ENCODE measurements around the gene PRKCZ.
"Not testable (repeated sequence)": the region's sequence is repeated elsewhere in the genome, so short reads cannot be mapped to it uniquely, and the experiment has no call there.

The PRKCZ gene

DNA sequence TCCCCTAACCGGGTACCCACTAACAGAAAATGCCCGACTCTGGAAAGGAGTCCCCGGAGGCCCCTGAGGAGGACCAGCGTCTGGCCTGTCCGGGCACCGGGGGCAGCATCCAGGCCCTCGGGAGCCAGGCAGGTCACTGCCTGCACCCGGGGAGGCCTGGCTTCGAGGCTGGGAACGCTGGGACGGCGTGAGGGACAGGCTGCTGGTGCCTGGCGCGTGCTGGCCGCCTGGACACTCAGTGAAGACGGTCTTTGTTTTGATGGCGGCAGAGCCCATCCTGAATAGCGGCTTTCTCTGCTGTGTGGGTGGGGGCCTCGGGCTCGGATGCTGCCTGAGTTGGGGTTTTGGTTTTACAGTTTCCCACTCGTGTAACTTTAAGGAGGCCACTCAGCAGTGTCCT, 37.6 kb downstream of the PRKCZ start:
- Histone ChIP-seq H3K4me1 (ENCODE audit: control insufficient read depth, insufficient read depth, low read length) (no peaks in the 10 kb centered on the region), H3K27me3 (ENCODE audit: control insufficient read depth, insufficient read depth, low read length) (no peaks in the 10 kb centered on the region), H3K9me3 (ENCODE audit: control insufficient read depth, low read length) (no peaks in the 10 kb centered on the region), H3K9ac (ENCODE audit: low read length) (no peak overlapping the region), H3K4me3 (ENCODE audit: low read length) (no peak overlapping the region), H3K36me3 (ENCODE audit: control insufficient read depth, insufficient read depth, low read length) (no peaks in the 10 kb centered on the region)

DNA sequence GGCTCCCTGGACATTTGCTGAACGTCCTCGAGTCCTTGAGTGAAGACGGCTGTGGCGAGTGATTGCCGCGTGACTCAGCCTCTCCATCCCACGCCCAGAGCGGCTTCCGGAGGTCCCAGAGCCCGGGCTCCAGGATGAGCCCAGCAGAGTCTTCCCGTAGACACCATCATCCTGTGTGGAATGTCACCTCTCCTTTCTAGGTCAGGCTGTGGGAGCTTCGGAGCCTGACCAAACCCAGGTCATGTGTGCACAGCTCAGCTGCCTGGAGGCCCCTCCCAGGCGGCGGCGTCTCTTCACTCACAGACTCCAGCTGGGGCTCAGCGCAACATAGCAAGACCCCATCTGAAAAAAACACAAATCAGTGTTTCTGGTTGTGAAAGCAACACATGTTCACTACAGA, 38.2 kb downstream of the PRKCZ start:
- no peaks in the 10 kb centered on the region for H3K9me3 ChIP-seq (ENCODE audit: control insufficient read depth, low read length)
- no peaks in the 10 kb centered on the region for H3K36me3 ChIP-seq (ENCODE audit: control insufficient read depth, insufficient read depth, low read length)
- no peak overlapping the region for H3K4me3 ChIP-seq (ENCODE audit: low read length)
- H3K4me1 ChIP-seq (ENCODE audit: control insufficient read depth, insufficient read depth, low read length): no peaks in the 10 kb centered on the region
- no peak overlapping the region for H3K9ac ChIP-seq (ENCODE audit: low read length)
- H3K27me3 ChIP-seq (ENCODE audit: control insufficient read depth, insufficient read depth, low read length): no peaks in the 10 kb centered on the region

DNA sequence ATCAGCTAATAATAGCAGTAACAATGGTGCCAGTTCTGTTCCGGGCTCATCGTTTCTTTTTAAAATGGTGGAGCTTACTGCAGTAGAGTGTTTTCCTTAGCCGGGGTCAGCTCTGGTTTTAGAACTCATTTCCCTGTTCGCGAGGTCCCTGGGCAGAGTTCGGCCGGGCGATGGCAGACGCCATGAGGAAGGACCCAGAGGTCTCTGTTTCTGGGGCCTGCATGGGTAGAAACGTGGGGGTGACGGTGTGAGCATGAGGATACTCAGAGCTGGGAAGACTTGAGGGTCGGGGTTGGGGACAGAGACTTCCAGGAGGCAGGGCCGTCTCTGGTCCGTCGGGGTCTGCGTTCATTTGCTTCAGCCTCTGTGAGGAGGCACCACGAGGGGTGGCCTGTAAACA, 38.8 kb downstream of the PRKCZ start:
- Histone ChIP-seq H3K9me3 (ENCODE audit: control insufficient read depth, low read length) (no peaks in the 10 kb centered on the region), H3K27me3 (ENCODE audit: control insufficient read depth, insufficient read depth, low read length) (no peaks in the 10 kb centered on the region), H3K4me1 (ENCODE audit: control insufficient read depth, insufficient read depth, low read length) (no peaks in the 10 kb centered on the region), H3K36me3 (ENCODE audit: control insufficient read depth, insufficient read depth, low read length) (no peaks in the 10 kb centered on the region), H3K9ac (ENCODE audit: low read length) (no peak overlapping the region), H3K4me3 (ENCODE audit: low read length) (no peak overlapping the region)

DNA sequence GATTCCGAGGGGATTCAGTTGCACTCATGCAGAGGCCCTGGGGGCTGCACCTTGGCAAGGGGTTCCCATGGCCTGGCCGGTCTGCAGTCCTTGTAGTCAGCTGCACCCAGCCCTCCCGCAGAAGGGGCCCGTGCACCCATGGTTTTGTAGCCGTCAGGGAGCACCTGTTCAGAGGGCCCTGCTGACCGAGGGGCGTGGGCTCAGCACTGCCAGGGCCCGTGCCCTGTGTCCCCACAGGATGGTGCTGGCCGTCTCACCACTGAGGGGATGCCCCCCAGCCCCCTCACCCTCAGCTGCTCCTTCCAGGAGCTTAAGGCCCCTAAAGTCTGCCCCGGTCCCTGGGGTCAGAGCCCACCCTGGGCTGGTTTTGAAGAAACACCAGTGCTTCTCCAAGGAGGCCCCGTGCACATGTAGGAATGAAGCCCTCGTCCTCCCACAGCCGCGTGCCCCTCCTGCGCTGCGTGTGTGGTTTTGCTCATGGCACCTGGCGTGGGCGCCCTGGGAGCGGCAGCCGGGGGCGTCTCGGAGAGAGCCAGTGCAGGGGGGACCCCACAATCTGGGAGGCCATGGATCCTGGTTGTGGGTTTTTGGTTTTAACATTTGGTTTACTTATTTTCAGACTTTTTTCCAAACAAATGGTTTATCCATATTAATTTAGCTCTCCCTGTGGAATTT, 40.1 kb downstream of the PRKCZ start:
- Histone ChIP-seq H3K4me1 (ENCODE audit: control insufficient read depth, insufficient read depth, low read length) (no peaks in the 10 kb centered on the region), H3K27me3 (ENCODE audit: control insufficient read depth, insufficient read depth, low read length) (no peaks in the 10 kb centered on the region)

DNA sequence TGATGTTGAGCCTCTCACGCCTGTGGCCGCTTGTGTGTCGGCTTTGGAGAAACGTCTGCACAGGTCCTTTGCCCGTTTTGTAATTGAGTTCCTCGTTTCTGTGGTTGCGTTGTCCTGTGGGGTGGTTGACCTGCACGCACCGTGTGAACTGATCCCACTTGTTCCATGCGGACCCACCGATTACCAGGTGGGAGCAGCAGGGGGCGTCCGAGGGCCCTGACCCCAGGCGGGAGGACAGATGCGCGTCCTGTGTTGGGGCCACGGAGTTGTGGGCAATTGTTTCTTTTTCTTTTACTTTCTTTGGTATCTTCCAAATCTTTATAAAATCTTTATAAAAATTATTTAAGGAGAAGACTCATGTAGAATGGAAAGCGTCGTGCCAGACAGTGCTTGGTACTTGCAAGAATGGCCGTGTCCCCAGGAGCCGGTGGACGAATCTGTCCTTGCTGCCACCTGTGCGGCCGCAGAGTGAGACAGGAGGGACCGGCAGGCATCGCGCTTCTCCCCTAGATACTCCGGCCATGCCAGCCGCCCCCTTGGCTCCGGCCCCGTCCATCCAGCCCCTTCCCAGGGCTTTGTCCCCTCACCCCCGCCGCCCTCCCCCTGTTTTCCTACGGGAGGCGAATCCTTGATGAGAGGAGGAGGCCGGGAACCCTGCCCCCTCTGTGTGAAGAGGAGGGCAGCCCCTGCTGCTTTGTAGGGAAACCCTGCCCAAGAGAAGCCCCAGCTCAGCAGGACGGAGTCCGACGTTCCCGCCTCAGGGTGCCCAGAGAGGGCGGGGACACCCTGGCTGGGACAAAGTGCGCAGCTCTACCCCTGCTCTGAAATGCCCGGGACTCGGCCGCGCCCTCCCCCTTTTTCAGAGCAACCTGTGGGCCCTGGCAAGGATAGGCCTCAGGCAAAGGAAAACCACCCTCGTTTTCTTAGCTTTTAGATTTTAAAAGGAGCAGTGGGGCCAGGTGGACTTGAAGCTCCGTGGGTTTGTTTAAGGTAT, 41.7 kb downstream of the PRKCZ start:
- H3K9me3 ChIP-seq (ENCODE audit: control insufficient read depth, low read length): no peaks in the 10 kb centered on the region
- H3K36me3 ChIP-seq (ENCODE audit: control insufficient read depth, insufficient read depth, low read length): no peaks in the 10 kb centered on the region
- H3K4me1 ChIP-seq (ENCODE audit: control insufficient read depth, insufficient read depth, low read length): no peaks in the 10 kb centered on the region
- H3K27me3 ChIP-seq (ENCODE audit: control insufficient read depth, insufficient read depth, low read length): no peaks in the 10 kb centered on the region
- H3K9ac ChIP-seq (ENCODE audit: low read length): no peak overlapping the region
- no peak overlapping the region for H3K4me3 ChIP-seq (ENCODE audit: low read length)

More for the DNA sequence above, 40.1 kb downstream of the PRKCZ start:
- no peaks in the 10 kb centered on the region for H3K36me3 ChIP-seq (ENCODE audit: control insufficient read depth, insufficient read depth, low read length)
- H3K9me3 ChIP-seq (ENCODE audit: control insufficient read depth, low read length): no peaks in the 10 kb centered on the region
- H3K4me3 ChIP-seq (ENCODE audit: low read length): no peak overlapping the region
- H3K9ac ChIP-seq (ENCODE audit: low read length): no peak overlapping the region

DNA sequence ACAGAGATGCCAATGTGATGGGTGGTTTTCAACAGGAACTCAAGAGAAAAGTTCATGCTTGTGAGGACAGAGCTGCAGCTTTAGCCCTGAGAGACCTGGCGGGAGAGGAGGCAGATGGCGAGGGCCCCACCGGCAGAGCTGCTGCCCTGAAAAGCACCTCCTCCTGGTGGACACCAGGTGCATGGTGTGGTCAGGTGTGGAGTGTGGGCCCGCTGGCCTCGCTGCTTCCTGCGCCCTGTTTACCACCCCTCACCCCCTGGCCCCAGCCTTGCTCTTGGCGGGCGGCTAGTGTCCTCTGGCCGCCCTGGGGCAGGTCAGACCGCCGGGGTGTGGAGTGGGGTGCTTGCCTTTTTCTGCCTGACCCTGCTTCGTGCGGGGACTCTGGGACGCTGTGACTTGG, 42.8 kb downstream of the PRKCZ start:
- H3K9ac ChIP-seq (ENCODE audit: low read length): no peak overlapping the region
- no peaks in the 10 kb centered on the region for H3K9me3 ChIP-seq (ENCODE audit: control insufficient read depth, low read length)

DNA sequence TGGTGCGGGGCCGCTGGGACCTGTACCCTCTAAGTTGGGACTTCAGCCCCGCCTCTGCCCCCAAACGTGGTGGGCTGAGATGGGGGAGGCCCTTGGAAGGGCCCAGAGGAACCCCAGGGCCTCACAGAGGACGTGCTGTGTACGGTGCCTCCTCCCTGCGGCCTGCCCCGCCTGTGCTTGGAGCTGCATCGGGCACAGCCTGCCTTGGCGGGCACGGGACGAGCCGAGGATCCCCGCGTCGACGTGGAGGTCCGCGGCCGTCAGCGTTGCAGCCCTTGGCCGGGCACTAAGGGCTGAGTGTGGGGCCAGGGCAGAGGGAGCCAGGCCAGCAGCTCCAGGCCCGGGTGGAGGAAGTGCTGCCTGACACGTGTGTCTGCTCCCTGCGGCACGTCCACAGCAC, 43.4 kb downstream of the PRKCZ start:
- H3K4me1 ChIP-seq (ENCODE audit: control insufficient read depth, insufficient read depth, low read length): no peaks in the 10 kb centered on the region
- H3K27me3 ChIP-seq (ENCODE audit: control insufficient read depth, insufficient read depth, low read length): no peaks in the 10 kb centered on the region
- no peaks in the 10 kb centered on the region for H3K36me3 ChIP-seq (ENCODE audit: control insufficient read depth, insufficient read depth, low read length)
- H3K4me3 ChIP-seq (ENCODE audit: low read length): no peak overlapping the region
- no peak overlapping the region for H3K9ac ChIP-seq (ENCODE audit: low read length)
- no peaks in the 10 kb centered on the region for H3K9me3 ChIP-seq (ENCODE audit: control insufficient read depth, low read length)

More for the DNA sequence above, 42.8 kb downstream of the PRKCZ start:
- Histone ChIP-seq H3K4me1 (ENCODE audit: control insufficient read depth, insufficient read depth, low read length) (no peaks in the 10 kb centered on the region), H3K4me3 (ENCODE audit: low read length) (no peak overlapping the region), H3K27me3 (ENCODE audit: control insufficient read depth, insufficient read depth, low read length) (no peaks in the 10 kb centered on the region), H3K36me3 (ENCODE audit: control insufficient read depth, insufficient read depth, low read length) (no peaks in the 10 kb centered on the region)

DNA sequence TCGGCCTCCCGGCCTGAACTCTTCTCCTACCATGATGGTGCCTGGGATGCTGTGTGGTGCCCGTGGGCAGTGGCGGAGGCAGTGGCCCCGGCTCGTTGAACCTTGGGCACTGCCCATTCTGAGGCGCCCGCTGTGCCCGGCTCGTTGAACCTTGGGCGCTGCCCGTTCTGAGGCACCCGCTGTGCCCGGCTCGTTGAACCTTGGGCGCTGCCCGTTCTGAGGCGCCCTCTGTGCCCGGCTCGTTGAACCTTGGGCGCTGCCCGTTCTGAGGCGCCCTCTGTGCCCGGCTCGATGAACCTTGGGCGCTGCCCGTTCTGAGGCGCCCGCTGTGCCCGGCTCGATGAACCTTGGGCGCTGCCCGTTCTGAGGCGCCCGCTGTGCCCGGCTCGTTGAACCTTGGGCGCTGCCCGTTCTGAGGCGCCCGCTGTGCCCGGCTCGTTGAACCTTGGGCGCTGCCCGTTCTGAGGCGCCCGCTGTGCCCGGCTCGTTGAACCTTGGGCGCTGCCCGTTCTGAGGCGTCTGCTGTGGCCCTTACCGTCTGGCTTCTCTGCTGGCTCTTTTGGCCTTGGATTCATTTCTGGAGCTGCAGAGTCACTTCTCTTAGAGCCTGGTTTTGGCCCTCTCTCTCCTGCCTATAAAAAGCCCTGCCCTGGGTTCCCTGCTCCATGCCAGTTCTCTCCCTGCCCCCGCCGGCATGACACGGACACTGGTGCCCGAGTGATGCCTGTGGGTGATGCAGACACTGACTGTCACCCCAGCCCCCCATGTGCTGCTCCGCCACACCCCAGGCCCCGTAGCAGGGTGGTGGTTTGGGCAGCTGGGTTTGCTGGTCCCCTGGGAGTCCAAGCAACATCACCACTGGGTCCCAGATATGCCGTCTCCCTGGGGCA, 44.3 kb downstream of the PRKCZ start:
- H3K4me3 ChIP-seq (ENCODE audit: low read length); H3K9ac ChIP-seq (ENCODE audit: low read length); H3K36me3 ChIP-seq (ENCODE audit: control insufficient read depth, insufficient read depth, low read length); H3K27me3 ChIP-seq (ENCODE audit: control insufficient read depth, insufficient read depth, low read length); H3K9me3 ChIP-seq (ENCODE audit: control insufficient read depth, low read length); H3K4me1 ChIP-seq (ENCODE audit: control insufficient read depth, insufficient read depth, low read length): not testable (repeated sequence)

DNA sequence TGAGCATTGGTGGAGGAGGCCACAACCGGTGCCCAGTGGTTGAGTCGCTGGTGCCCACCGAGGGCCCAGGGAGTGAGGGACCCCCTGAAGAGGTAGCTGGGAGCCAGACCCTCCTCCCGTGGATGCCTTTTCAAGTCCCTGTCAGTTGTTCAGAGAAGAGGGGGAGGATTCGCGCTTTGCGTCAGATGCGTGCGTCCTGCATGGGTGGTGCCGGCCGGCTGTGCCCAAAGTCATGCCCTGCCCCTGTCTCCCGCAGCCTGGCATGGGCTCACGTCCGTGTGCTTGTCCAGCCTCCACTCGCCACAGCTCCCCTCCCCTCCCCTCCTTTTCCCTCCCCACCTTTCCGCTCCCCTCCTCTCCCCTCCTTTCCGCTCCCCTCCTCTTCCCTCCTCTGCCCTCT, 45.2 kb downstream of the PRKCZ start:
- Histone ChIP-seq H3K36me3 (ENCODE audit: control insufficient read depth, insufficient read depth, low read length) (no peaks in the 10 kb centered on the region), H3K27me3 (ENCODE audit: control insufficient read depth, insufficient read depth, low read length) (no peaks in the 10 kb centered on the region), H3K9me3 (ENCODE audit: control insufficient read depth, low read length) (no peaks in the 10 kb centered on the region), H3K4me1 (ENCODE audit: control insufficient read depth, insufficient read depth, low read length) (no peaks in the 10 kb centered on the region), H3K4me3 (ENCODE audit: low read length) (no peak overlapping the region), H3K9ac (ENCODE audit: low read length) (no peak overlapping the region)

DNA sequence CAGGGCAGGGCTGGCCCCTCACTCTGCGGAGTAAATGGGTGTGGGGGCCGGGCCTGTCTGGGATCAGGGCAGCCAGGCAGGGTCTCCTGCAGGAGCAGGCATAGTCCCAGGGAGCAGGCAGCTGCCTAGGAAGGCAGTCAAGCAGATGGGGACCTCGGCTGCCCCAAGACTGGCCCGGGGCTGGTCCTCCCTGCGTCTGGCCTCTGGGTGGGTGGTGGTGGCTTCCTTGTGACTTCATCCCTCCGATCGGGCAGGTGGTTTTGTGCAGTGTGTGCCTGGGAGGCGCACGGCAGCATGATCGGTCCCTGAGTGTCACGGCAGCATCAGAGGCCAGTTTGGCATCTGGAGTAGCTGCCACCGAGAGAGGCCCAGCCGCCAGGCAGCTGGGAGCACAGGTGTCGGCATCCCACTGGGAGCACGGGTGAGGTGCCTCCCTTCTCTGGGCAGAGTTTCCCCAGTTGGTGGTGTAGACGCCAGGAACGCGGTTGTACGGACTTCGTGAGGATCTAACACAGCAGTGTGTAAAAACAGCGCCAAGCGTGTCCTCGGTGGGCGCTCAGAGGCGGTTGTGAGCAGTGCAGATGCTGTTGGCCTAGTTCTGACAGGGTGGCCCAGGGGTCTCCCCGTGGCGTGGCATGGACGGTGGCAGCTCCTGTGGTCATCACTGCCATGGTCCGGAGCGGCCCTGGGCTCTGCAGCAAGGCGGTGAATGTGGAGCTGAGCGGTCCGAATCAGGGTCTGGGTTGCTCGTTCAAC, 45.9 kb downstream of the PRKCZ start:
- H3K9ac ChIP-seq (ENCODE audit: low read length): no peak overlapping the region
- H3K9me3 ChIP-seq (ENCODE audit: control insufficient read depth, low read length): no peaks in the 10 kb centered on the region
- H3K27me3 ChIP-seq (ENCODE audit: control insufficient read depth, insufficient read depth, low read length): no peaks in the 10 kb centered on the region
- no peaks in the 10 kb centered on the region for H3K4me1 ChIP-seq (ENCODE audit: control insufficient read depth, insufficient read depth, low read length)
- no peak overlapping the region for H3K4me3 ChIP-seq (ENCODE audit: low read length)
- no peaks in the 10 kb centered on the region for H3K36me3 ChIP-seq (ENCODE audit: control insufficient read depth, insufficient read depth, low read length)
